IMR-90 (cell line): Measurements from ENCODE around the gene PEAK1. TPM values are rescaled to one million over a fixed set of nuclear protein-coding genes. Genes with fewer than 3 reads are reported as not detected.

Experiments used
- ATAC-seq: fragments of 200-7000 bp; cut with Tn5 transposase; 2 replicates; pipeline ENCODE4 v1.9.1; 2020; ENCODE audit warnings: low read depth, mild to moderate bottlenecking, moderate library complexity
- BruUV-seq: library from RNA; stranded (reverse); fragments of 400-500 nt; replicated peaks from 2 replicates; lab custom pipeline; 2021; lab: Mats Ljungman, UMichigan
- CTCF ChIA-PET: fragments of 300-600 bp; formaldehyde crosslinking; extraction: SDS; loops from one replicate; lab custom pipeline; 2021; ENCODE audit warnings: antibody characterized with exemption; lab: Yijun Ruan, JAX
- POLR2A ChIA-PET: fragments of 300-600 bp; sonication (Branson Sonifier 250); formaldehyde crosslinking; loops from one replicate; lab custom pipeline; 2022; ENCODE audit warnings: antibody characterized with exemption; ENCODE audit not compliant: unreplicated experiment; lab: Charles Lee
- DNase-seq: peaks from one replicate; pipeline ENCODE4 v3.0.0; 2013
- H2AFZ ChIP-seq: replicated peaks from 2 replicates; pipeline ENCODE3; 2013; ENCODE audit warnings: low read length, mild to moderate bottlenecking; ENCODE audit not compliant: poor library complexity
- H2AK5ac ChIP-seq: 2 replicates; pipeline ENCODE4 v1.6.1; 2013; ENCODE audit warnings: low read depth, low read length, inconsistent platforms
- H2AK9ac ChIP-seq: replicated peaks from 2 replicates; pipeline ENCODE3; 2013; ENCODE audit warnings: mild to moderate bottlenecking, low read depth, low read length, moderate library complexity; ENCODE audit not compliant: poor library complexity
- H2BK120ac ChIP-seq: 2 replicates; pipeline ENCODE4 v1.6.1; 2013; ENCODE audit warnings: low read depth, low read length, inconsistent platforms
- H2BK15ac ChIP-seq: 3 replicates; pipeline ENCODE4 v1.6.1; 2013; ENCODE audit warnings: low read depth, low read length, inconsistent platforms
- H2BK20ac ChIP-seq: 2 replicates; pipeline ENCODE4 v1.6.1; 2013; ENCODE audit warnings: low read depth, mild to moderate bottlenecking, inconsistent platforms, low read length, moderate library complexity
- H2BK5ac ChIP-seq: 2 replicates; pipeline ENCODE4 v1.6.1; 2013; ENCODE audit warnings: mild to moderate bottlenecking, low read depth, low read length, inconsistent platforms; ENCODE audit not compliant: poor library complexity, severe bottlenecking
- H3K14ac ChIP-seq: replicated peaks from 2 replicates; pipeline ENCODE4 v1.6.1; 2013; ENCODE audit warnings: low read depth, low read length, inconsistent platforms
- H3K18ac ChIP-seq: 2 replicates; pipeline ENCODE4 v1.6.1; 2013; ENCODE audit warnings: low read depth, low read length, control low read depth
- H3K23ac ChIP-seq: 2 replicates; pipeline ENCODE4 v1.6.1; 2013; ENCODE audit warnings: low read depth, low read length, inconsistent platforms
- H3K27ac ChIP-seq: 2 replicates; pipeline ENCODE4 v1.5.1; 2013; ENCODE audit warnings: mild to moderate bottlenecking, control low read depth, low read length; ENCODE audit not compliant: insufficient read depth
- H3K27me3 ChIP-seq: 2 replicates; pipeline ENCODE4 v1.6.1; 2013; ENCODE audit warnings: low read length; ENCODE audit not compliant: control insufficient read depth, insufficient read depth
- H3K36me3 ChIP-seq: 2 replicates; pipeline ENCODE4 v1.6.1; 2013; ENCODE audit warnings: low read length, mixed read lengths; ENCODE audit not compliant: control insufficient read depth, insufficient read depth
- H3K4ac ChIP-seq: 2 replicates; pipeline ENCODE4 v1.6.1; 2013; ENCODE audit warnings: low read depth, low read length, inconsistent platforms
- H3K4me1 ChIP-seq: 2 replicates; pipeline ENCODE4 v1.6.1; 2013; ENCODE audit warnings: low read length, mixed read lengths; ENCODE audit not compliant: control insufficient read depth, insufficient read depth
- H3K4me2 ChIP-seq: 2 replicates; pipeline ENCODE4 v1.6.1; 2013; ENCODE audit warnings: low read depth, mild to moderate bottlenecking, control low read depth, low read length, moderate library complexity
- H3K4me3 ChIP-seq: 2 replicates; pipeline ENCODE4 v1.5.1; 2013; ENCODE audit warnings: low read depth, mild to moderate bottlenecking, control low read depth, low read length, moderate library complexity; ENCODE audit not compliant: insufficient read depth
- H3K56ac ChIP-seq: 2 replicates; pipeline ENCODE4 v1.6.1; 2013; ENCODE audit warnings: low read length, inconsistent platforms; ENCODE audit not compliant: insufficient read depth; ENCODE audit errors: extremely low read depth
- H3K79me1 ChIP-seq, 2 experiments: 2 replicates each; pipeline ENCODE4 v1.6.1; 2013; ENCODE audit warnings: low read length in 2 of 2, inconsistent platforms in 1 of 2, low read depth in 1 of 2
- H3K9ac ChIP-seq: 2 replicates; pipeline ENCODE4 v1.6.1; 2013; ENCODE audit warnings: low read depth, low read length, control low read depth
- H3K9me1 ChIP-seq: 2 replicates; pipeline ENCODE4 v1.6.1; 2013; ENCODE audit warnings: low read length, inconsistent platforms; ENCODE audit not compliant: insufficient read depth
- H3K9me3 ChIP-seq: 2 replicates; pipeline ENCODE4 v1.6.1; 2013; ENCODE audit warnings: low read length; ENCODE audit not compliant: control insufficient read depth, insufficient read depth
- H4K20me1 ChIP-seq: 2 replicates; pipeline ENCODE4 v1.6.1; 2013; ENCODE audit warnings: low read length, inconsistent platforms; ENCODE audit not compliant: insufficient read depth
- H4K5ac ChIP-seq: 2 replicates; pipeline ENCODE4 v1.6.1; 2013; ENCODE audit warnings: mild to moderate bottlenecking, low read depth, low read length, control low read depth
- H4K8ac ChIP-seq, 2 experiments: 2 replicates each; pipeline ENCODE4 v1.6.1; 2013; ENCODE audit warnings: low read depth in 2 of 2, low read length in 2 of 2, control low read depth in 1 of 2, inconsistent platforms in 1 of 2
- H4K91ac ChIP-seq: 2 replicates; pipeline ENCODE4 v1.6.1; 2013; ENCODE audit warnings: low read depth, low read length, inconsistent platforms; ENCODE audit not compliant: insufficient read depth
- BHLHE40 ChIP-seq: fragments of 150-350 bp; IDR thresholded peaks from 2 replicates; pipeline ENCODE4 v1.6.1; 2016; ENCODE audit warnings: mild to moderate bottlenecking, low read depth, low read length
- CHD1 ChIP-seq: IDR thresholded peaks from 2 replicates; pipeline ENCODE4 v1.6.1; 2012; ENCODE audit warnings: low read depth, low read length, improper control_type of control experiment
- CTCF ChIP-seq: conservative IDR thresholded peaks from 2 replicates; pipeline ENCODE4 v1.5.1; 2012; ENCODE audit warnings: mild to moderate bottlenecking, low read depth, low read length, improper control_type of control experiment
- ELK1 ChIP-seq: fragments of 150-350 bp; IDR thresholded peaks from 2 replicates; pipeline ENCODE4 v1.6.1; 2016; ENCODE audit warnings: low read depth, mild to moderate bottlenecking, low read length, moderate library complexity, borderline replicate concordance
- FOS ChIP-seq: fragments of 150-350 bp; IDR thresholded peaks from 2 replicates; pipeline ENCODE4 v1.6.1; 2016; ENCODE audit warnings: low read depth, low read length
- MAFK ChIP-seq: IDR thresholded peaks from 2 replicates; pipeline ENCODE4 v1.6.1; 2012; ENCODE audit warnings: low read depth, low read length, improper control_type of control experiment
- MAZ ChIP-seq: IDR thresholded peaks from 2 replicates; pipeline ENCODE4 v1.6.1; 2012; ENCODE audit warnings: low read depth, mild to moderate bottlenecking, low read length, improper control_type of control experiment, moderate library complexity, borderline replicate concordance
- MXI1 ChIP-seq: IDR thresholded peaks from 2 replicates; pipeline ENCODE4 v1.6.1; 2012; ENCODE audit warnings: low read depth, mild to moderate bottlenecking, low read length, moderate library complexity, borderline replicate concordance
- NFE2L2 ChIP-seq: fragments of 150-350 bp; IDR thresholded peaks from 2 replicates; pipeline ENCODE4 v1.6.1; 2016; ENCODE audit warnings: low read depth, mild to moderate bottlenecking, low read length
- POLR2A ChIP-seq: IDR thresholded peaks from 2 replicates; pipeline ENCODE4 v1.6.1; 2012; ENCODE audit warnings: mild to moderate bottlenecking, low read depth, low read length
- RAD21 ChIP-seq: IDR thresholded peaks from 2 replicates; pipeline ENCODE4 v1.6.1; 2012; ENCODE audit warnings: low read length, improper control_type of control experiment
- RCOR1 ChIP-seq: IDR thresholded peaks from 2 replicates; pipeline ENCODE4 v1.6.1; 2012; ENCODE audit warnings: mild to moderate bottlenecking, low read length, improper control_type of control experiment; ENCODE audit not compliant: insufficient replicate concordance
- RFX5 ChIP-seq: IDR thresholded peaks from 2 replicates; pipeline ENCODE4 v1.8.0; 2012; ENCODE audit warnings: low read depth, mild to moderate bottlenecking, low read length, moderate library complexity
- SMC3 ChIP-seq: fragments of 150-350 bp; IDR thresholded peaks from 2 replicates; pipeline ENCODE4 v1.6.1; 2016; ENCODE audit warnings: low read depth, mild to moderate bottlenecking, antibody characterized with exemption, low read length, moderate library complexity
- USF2 ChIP-seq: fragments of 150-350 bp; IDR thresholded peaks from 2 replicates; pipeline ENCODE4 v1.6.1; 2017; ENCODE audit warnings: mild to moderate bottlenecking, antibody characterized with exemption, low read length, low read depth
- WGBS, 2 experiments: methylation state at CpG; one replicate each; pipeline versions ENCODE4 v1.1.5 to v1.1.7; 2013; ENCODE audit warnings: missing lambda C conversion rate in 2 of 2; ENCODE audit not compliant: insufficient read length in 1 of 2; ENCODE audit errors: extremely low coverage in 2 of 2; 5-methylcytosine and 5-hydroxymethylcytosine counted together
- dilution Hi-C: fragments of 300-500 bp; cut with HindIII; formaldehyde crosslinking; loops from one replicate; pipeline ENCODE4 v1.14.3; 2018; ENCODE audit warnings: low sequenced_read_pairs; ENCODE audit not compliant: unreplicated experiment
- in situ Hi-C: fragments of 300-500 bp; cut with MboI; formaldehyde crosslinking; loops from 3 replicates; pipeline ENCODE4 v1.14.3; 2019; ENCODE audit warnings: low sequenced_read_pairs, inconsistent platforms, mixed read lengths
- intact Hi-C: fragments of 100-400 bp; cut with micrococcal nuclease; formaldehyde crosslinking; loops from 2 replicates; pipeline ENCODE4 v1.10.0; 2022
- polyA plus RNA-seq, 3 experiments: library from polyadenylated mRNA; depleted of rRNA; stranded (reverse); fragments of >200 nt; gene quantifications; 2 replicates each; pipeline ENCODE4 v1.2.3, GENCODE V29; 2012; ENCODE audit warnings: low replicate concordance in 1 of 3
- total RNA-seq: library from RNA; depleted of rRNA; stranded (reverse); fragments of >200 nt; gene quantifications from 2 replicates; pipeline ENCODE4 v1.2.3, GENCODE V29; 2012

The PEAK1 gene
- total and polyA plus RNA-seq, 2 of the 4 experiments (the other 2 are of a cell fraction) = 21.5 to 43.9 TPM

GRCh38 chr15:77162872-77163633 is 256.9 kb downstream of the PEAK1 start:
- Histone ChIP-seq H3K4me2 (no peak overlapping the region), H2AK9ac (no peak overlapping the region), H4K91ac (no peak overlapping the region), H3K56ac (no peak overlapping the region), H3K27me3 (no peaks in the 10 kb centered on the region), H2AFZ (no peak overlapping the region), H3K18ac (no peak overlapping the region), H2AK5ac (no peak overlapping the region), H2BK120ac (no peak overlapping the region), H3K23ac (0 out of 2 replicates have a peak overlapping the region, but pooled peaks have one; percentile 35), H3K4me3 (no peak overlapping the region), H3K9me1 (peaks cover 2% of the 10 kb centered on the region), H4K20me1 (peaks cover 6% of the 10 kb centered on the region; the same call in 1 of the 2 replicates), H3K27ac (no peak overlapping the region), H3K4me1 (peaks cover 5% of the 10 kb centered on the region), H3K79me1 (peaks cover 37 to 52% of the 10 kb centered on the region in 2 experiments), H2BK5ac (no peak overlapping the region), H2BK20ac (no peak overlapping the region), H2BK15ac (no peak overlapping the region), H3K4ac (no peak overlapping the region), H3K14ac (0 out of 2 replicates have a peak overlapping the region, but pooled peaks have one; percentile 47), H3K36me3 (peaks cover 6% of the 10 kb centered on the region), H4K5ac (no peak overlapping the region), H3K9ac (no peak overlapping the region), H3K9me3 (no peaks in the 10 kb centered on the region), H4K8ac (no peak overlapping the region)
- intact Hi-C loops (no loop called here), dilution Hi-C loops (no loop called here), in situ Hi-C loops (no loop called here)
- WGBS, 2 experiments = no CpG with 5 or more reads among the region's 4 CpGs
- BruUV-seq = no TSS peak
- DNase-seq (no peak), ATAC-seq (no peak)
- ChIA-PET POLR2A (no interaction called here), CTCF (no interaction called here)
- TF ChIP-seq BHLHE40 (no peak), ELK1 (no peak), SMC3 (no peak), USF2 (no peak), RAD21 (no peak), NFE2L2 (no peak), RCOR1 (no peak), CTCF (no peak), FOS (no peak), MAZ (no peak), CHD1 (no peak), POLR2A (no peak), RFX5 (no peak), MXI1 (no peak), MAFK (no peak)
